Colonic mucosa (tissue), 4 donors: ENCODE results near the gene PIK3AP1. TPM values are rescaled to one million over a fixed set of nuclear protein-coding genes. Genes with fewer than 3 reads are reported as not detected.
A peak's percentile ranks its signal among the peaks of the same experiment; 100 is the strongest.

Experiments used
- DNase-seq: peaks from one replicate; pipeline ENCODE4 v3.0.0-alpha.2; 2020
- H3K27ac ChIP-seq: fragments of 200-600 bp; one replicate; pipeline ENCODE4 v1.8.0; 2021
- H3K27me3 ChIP-seq: fragments of 200-600 bp; one replicate; pipeline ENCODE4 v1.8.0; 2021
- H3K36me3 ChIP-seq: fragments of 200-600 bp; one replicate; pipeline ENCODE4 v1.8.0; 2021
- H3K4me1 ChIP-seq: fragments of 200-600 bp; one replicate; pipeline ENCODE4 v1.8.0; 2021; ENCODE audit warnings: mild to moderate bottlenecking
- H3K4me3 ChIP-seq: fragments of 200-600 bp; one replicate; pipeline ENCODE4 v1.8.0; 2021
- H3K9ac ChIP-seq, 2 donors: one replicate each; pipeline ENCODE4 v1.7.0; 2013; ENCODE audit warnings: control low read depth in 2 of 2, low read depth in 2 of 2, low read length in 2 of 2
- H3K9me3 ChIP-seq: fragments of 200-600 bp; one replicate; pipeline ENCODE4 v1.8.0; 2021
- CTCF ChIP-seq: fragments of 200-600 bp; IDR thresholded peaks from one replicate; pipeline ENCODE4 v1.8.0; 2022; ENCODE audit warnings: antibody characterized with exemption, mild to moderate bottlenecking
- intact Hi-C: fragments of 100-400 bp; cut with DNase I; formaldehyde crosslinking; loops from one replicate; pipeline ENCODE4 v1.14.1; 2022
- total RNA-seq, 2 donors: library from RNA; stranded (reverse); fragmentation: NEBNext Ultra II Directional in 1 of 2; extraction: Animal tissue kit (Norgen Biotek cat#: 25700) in 1 of 2; gene quantifications; one replicate each; pipeline ENCODE4 v1.2.1, GENCODE V29; 2021
- donor health status: healthy.
- donor health status: DM: no; HTN: no; CAD: no.
- donor health status: DM: no; HTN: no; CAD: no.

The PIK3AP1 gene
- total RNA-seq, 2 donors from 2014 or later: 10.9 to 12.4 TPM

GRCh38 chr10:96613576-96613975 is 106.7 kb downstream of the PIK3AP1 start:
- H3K4me3 ChIP-seq: no peak overlapping the region
- intact Hi-C loops: no loop called here
- no peaks in the 10 kb centered on the region for H3K9me3 ChIP-seq
- H3K27ac ChIP-seq: peak overlapping the region; percentile 83
- no peak for TF ChIP-seq CTCF
- H3K27me3 ChIP-seq: no peaks in the 10 kb centered on the region
- peaks cover 20% of the 10 kb centered on the region for H3K4me1 ChIP-seq
- DNase-seq: peak; percentile 41
- H3K36me3 ChIP-seq: no peaks in the 10 kb centered on the region
- H3K9ac ChIP-seq: no peak overlapping the region

- Histone ChIP-seq H3K4me1 (peaks cover 22% of the 10 kb centered on the region), H3K9ac (peak overlapping the region in 1 of 2 donors; percentile 56), H3K27me3 (no peaks in the 10 kb centered on the region), H3K36me3 (no peaks in the 10 kb centered on the region), H3K4me3 (no peak overlapping the region), H3K27ac (peak overlapping the region; percentile 83), H3K9me3 (no peaks in the 10 kb centered on the region)
- peak; percentile 63 for DNase-seq
- no peak for TF ChIP-seq CTCF
- intact Hi-C loops: no loop called here
Measured at GRCh38 chr10:96612055-96612830, 108.1 kb downstream of the PIK3AP1 start.

- H3K9ac ChIP-seq: peak overlapping the region in 1 of 2 donors; percentile 22
- TF ChIP-seq CTCF: no peak
- peak; percentile 86 for DNase-seq
- peaks cover 22% of the 10 kb centered on the region for H3K4me1 ChIP-seq
- no peaks in the 10 kb centered on the region for H3K27me3 ChIP-seq
- H3K27ac ChIP-seq: peak overlapping the region; percentile 83
- no peaks in the 10 kb centered on the region for H3K9me3 ChIP-seq
- intact Hi-C loops: no loop called here
- no peak overlapping the region for H3K4me3 ChIP-seq
- H3K36me3 ChIP-seq: no peaks in the 10 kb centered on the region
Measured at GRCh38 chr10:96610817-96611216, 109.5 kb downstream of the PIK3AP1 start.

GRCh38 chr10:96609510-96609909 is 110.8 kb downstream of the PIK3AP1 start:
- intact Hi-C loops: no loop called here
- peak overlapping the region in 1 of 2 donors; percentile 22 for H3K9ac ChIP-seq
- H3K4me3 ChIP-seq: no peak overlapping the region
- H3K27ac ChIP-seq: peak overlapping the region; percentile 83
- no peaks in the 10 kb centered on the region for H3K9me3 ChIP-seq
- DNase-seq: peak; percentile 42
- H3K4me1 ChIP-seq: peaks cover 22% of the 10 kb centered on the region
- H3K27me3 ChIP-seq: no peaks in the 10 kb centered on the region
- no peak for TF ChIP-seq CTCF
- no peaks in the 10 kb centered on the region for H3K36me3 ChIP-seq

- no peak for DNase-seq
- no peak for TF ChIP-seq CTCF
- H3K4me3 ChIP-seq: no peak overlapping the region
- peaks cover 21% of the 10 kb centered on the region for H3K4me1 ChIP-seq
- H3K9ac ChIP-seq: peak overlapping the region in 1 of 2 donors; percentile 30
- H3K27ac ChIP-seq: peak overlapping the region; percentile 28
- intact Hi-C loops: no loop called here
- no peaks in the 10 kb centered on the region for H3K36me3 ChIP-seq
- no peaks in the 10 kb centered on the region for H3K9me3 ChIP-seq
- H3K27me3 ChIP-seq: no peaks in the 10 kb centered on the region
Measured at GRCh38 chr10:96608805-96609204, 111.5 kb downstream of the PIK3AP1 start.
